COLO829 (cell line): ENCODE data around the gene RCOR1.
A peak's percentile ranks its signal among the peaks of the same experiment; 100 is the strongest.

Experiments
- DNase-seq: peaks from one replicate; pipeline ENCODE4 v3.0.0; 2012; ENCODE audit warnings: low spot score

Gene RCOR1

GRCh38 chr14:102776761-102777710 is 184.6 kb downstream of the RCOR1 start, which contains the start of gene TRAF3:
Gene TRAF3 (plus strand): TSS chr14:102777449. CDS start chr14:102870202, 92,753 bp downstream.
- peak; percentile 66 for DNase-seq

GRCh38 chr14:102777711-102778337 is 185.4 kb downstream of the RCOR1 start:
- no peak for DNase-seq

- no peak for DNase-seq
Measured at GRCh38 chr14:102778338-102779083, 186.1 kb downstream of the RCOR1 start.

GRCh38 chr14:102779084-102779462 is 186.6 kb downstream of the RCOR1 start:
- DNase-seq, result no peak

- no peak for DNase-seq
Measured at GRCh38 chr14:102779574-102780315, 187.3 kb downstream of the RCOR1 start.
